ENCODE data around the gene MYO1C. TPM values are rescaled to one million over a fixed set of nuclear protein-coding genes. Genes with fewer than 3 reads are reported as not detected.

Gene MYO1C
- polyA plus RNA-seq, 1 donor from 2014 or later = 5.7 TPM

GRCh38 chr17:1541367-1541904 lies 49.0 kb upstream of the MYO1C start:
- no peaks in the 10 kb centered on the region for H4K20me1 ChIP-seq (ENCODE audit: insufficient read depth)
- H2AFZ ChIP-seq (ENCODE audit: low read depth, low read length) = no peak overlapping the region
- TF ChIP-seq RAD21 (conservative IDR thresholded peaks at IDR 0.05) = no peak
- TF ChIP-seq TAF1 (IDR thresholded peaks at IDR 0.05; ENCODE audit: low read depth) = no peak
- TF ChIP-seq EP300 (conservative IDR thresholded peaks at IDR 0.05; ENCODE audit: poor library complexity, severe bottlenecking) = no peak
- TF ChIP-seq, protein P1, sequence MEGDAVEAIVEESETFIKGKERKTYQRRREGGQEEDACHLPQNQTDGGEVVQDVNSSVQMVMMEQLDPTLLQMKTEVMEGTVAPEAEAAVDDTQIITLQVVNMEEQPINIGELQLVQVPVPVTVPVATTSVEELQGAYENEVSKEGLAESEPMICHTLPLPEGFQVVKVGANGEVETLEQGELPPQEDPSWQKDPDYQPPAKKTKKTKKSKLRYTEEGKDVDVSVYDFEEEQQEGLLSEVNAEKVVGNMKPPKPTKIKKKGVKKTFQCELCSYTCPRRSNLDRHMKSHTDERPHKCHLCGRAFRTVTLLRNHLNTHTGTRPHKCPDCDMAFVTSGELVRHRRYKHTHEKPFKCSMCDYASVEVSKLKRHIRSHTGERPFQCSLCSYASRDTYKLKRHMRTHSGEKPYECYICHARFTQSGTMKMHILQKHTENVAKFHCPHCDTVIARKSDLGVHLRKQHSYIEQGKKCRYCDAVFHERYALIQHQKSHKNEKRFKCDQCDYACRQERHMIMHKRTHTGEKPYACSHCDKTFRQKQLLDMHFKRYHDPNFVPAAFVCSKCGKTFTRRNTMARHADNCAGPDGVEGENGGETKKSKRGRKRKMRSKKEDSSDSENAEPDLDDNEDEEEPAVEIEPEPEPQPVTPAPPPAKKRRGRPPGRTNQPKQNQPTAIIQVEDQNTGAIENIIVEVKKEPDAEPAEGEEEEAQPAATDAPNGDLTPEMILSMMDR (IDR thresholded peaks at IDR 0.05; ENCODE audit: poor library complexity, severe bottlenecking) = no peak
- TF ChIP-seq POLR2AphosphoS5 (IDR thresholded peaks at IDR 0.05) = no peak
- TF ChIP-seq SMC3 (conservative IDR thresholded peaks at IDR 0.05; ENCODE audit: poor library complexity) = no peak
- TF ChIP-seq EZH2 (IDR thresholded peaks at IDR 0.05; ENCODE audit: borderline replicate concordance, insufficient read depth, low read length, poor library complexity, severe bottlenecking) = no peak
- TF ChIP-seq MXI1 (conservative IDR thresholded peaks at IDR 0.05; ENCODE audit: poor library complexity, severe bottlenecking) = no peak

DNA sequence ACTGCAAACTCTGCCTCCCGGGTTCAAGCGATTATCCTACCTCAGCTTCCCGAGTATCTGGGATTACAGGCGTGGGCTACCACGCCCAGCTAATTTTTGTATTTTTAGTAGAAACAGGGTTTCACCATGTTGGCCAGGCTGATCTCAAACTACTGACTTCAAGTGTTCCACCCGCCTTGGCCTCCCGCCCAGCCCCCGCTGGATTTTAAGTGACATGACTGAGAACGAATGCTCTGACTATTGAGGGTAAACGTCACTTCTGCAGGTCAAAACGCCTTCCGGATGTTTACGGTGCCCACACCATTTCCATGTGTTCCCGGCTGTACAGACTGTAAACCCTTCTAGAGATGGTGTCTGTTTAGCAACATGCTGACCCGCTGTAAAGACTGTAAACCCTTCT lies 47.3 kb upstream of the MYO1C start:
- no peak overlapping the region for H3K4me2 ChIP-seq (ENCODE audit: low read length)
- H4K20me1 ChIP-seq (ENCODE audit: insufficient read depth) = no peaks in the 10 kb centered on the region
- no peak overlapping the region for H2AFZ ChIP-seq (ENCODE audit: low read depth, low read length)
- H3K36me3 ChIP-seq (ENCODE audit: insufficient read depth, low read length) = peaks cover 3% of the 10 kb centered on the region
- no peak overlapping the region for H3K4me3 ChIP-seq (ENCODE audit: low read length)
- H3K9me3 ChIP-seq (ENCODE audit: low read length) = no peaks in the 10 kb centered on the region
- H3K79me2 ChIP-seq (replicated peaks; ENCODE audit: insufficient read depth, low read length) = no peaks in the 10 kb centered on the region
- H3K27ac ChIP-seq (ENCODE audit: low read length) = no peak overlapping the region
- TF ChIP-seq EZH2 (IDR thresholded peaks at IDR 0.05; ENCODE audit: borderline replicate concordance, insufficient read depth, low read length, poor library complexity, severe bottlenecking) (no peak), SMC3 (conservative IDR thresholded peaks at IDR 0.05; ENCODE audit: poor library complexity) (no peak), TAF1 (IDR thresholded peaks at IDR 0.05; ENCODE audit: low read depth) (no peak), RAD21 (conservative IDR thresholded peaks at IDR 0.05) (no peak), EP300 (conservative IDR thresholded peaks at IDR 0.05; ENCODE audit: poor library complexity, severe bottlenecking) (no peak), POLR2AphosphoS5 (IDR thresholded peaks at IDR 0.05) (no peak), MXI1 (conservative IDR thresholded peaks at IDR 0.05; ENCODE audit: poor library complexity, severe bottlenecking) (no peak)
- TF ChIP-seq, protein P2, sequence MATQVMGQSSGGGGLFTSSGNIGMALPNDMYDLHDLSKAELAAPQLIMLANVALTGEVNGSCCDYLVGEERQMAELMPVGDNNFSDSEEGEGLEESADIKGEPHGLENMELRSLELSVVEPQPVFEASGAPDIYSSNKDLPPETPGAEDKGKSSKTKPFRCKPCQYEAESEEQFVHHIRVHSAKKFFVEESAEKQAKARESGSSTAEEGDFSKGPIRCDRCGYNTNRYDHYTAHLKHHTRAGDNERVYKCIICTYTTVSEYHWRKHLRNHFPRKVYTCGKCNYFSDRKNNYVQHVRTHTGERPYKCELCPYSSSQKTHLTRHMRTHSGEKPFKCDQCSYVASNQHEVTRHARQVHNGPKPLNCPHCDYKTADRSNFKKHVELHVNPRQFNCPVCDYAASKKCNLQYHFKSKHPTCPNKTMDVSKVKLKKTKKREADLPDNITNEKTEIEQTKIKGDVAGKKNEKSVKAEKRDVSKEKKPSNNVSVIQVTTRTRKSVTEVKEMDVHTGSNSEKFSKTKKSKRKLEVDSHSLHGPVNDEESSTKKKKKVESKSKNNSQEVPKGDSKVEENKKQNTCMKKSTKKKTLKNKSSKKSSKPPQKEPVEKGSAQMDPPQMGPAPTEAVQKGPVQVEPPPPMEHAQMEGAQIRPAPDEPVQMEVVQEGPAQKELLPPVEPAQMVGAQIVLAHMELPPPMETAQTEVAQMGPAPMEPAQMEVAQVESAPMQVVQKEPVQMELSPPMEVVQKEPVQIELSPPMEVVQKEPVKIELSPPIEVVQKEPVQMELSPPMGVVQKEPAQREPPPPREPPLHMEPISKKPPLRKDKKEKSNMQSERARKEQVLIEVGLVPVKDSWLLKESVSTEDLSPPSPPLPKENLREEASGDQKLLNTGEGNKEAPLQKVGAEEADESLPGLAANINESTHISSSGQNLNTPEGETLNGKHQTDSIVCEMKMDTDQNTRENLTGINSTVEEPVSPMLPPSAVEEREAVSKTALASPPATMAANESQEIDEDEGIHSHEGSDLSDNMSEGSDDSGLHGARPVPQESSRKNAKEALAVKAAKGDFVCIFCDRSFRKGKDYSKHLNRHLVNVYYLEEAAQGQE (IDR thresholded peaks at IDR 0.05; ENCODE audit: borderline replicate concordance) = no peak
- TF ChIP-seq, protein P1 (IDR thresholded peaks at IDR 0.05; ENCODE audit: poor library complexity, severe bottlenecking) = no peak
- no peak overlapping the region for H3K9ac ChIP-seq (ENCODE audit: low read length)
- H3K27me3 ChIP-seq (ENCODE audit: insufficient read depth, low read depth, low read length) = no peaks in the 10 kb centered on the region
- no peaks in the 10 kb centered on the region for H3K9me2 ChIP-seq (ENCODE audit: insufficient read depth, low read length)
- no peaks in the 10 kb centered on the region for H3F3A ChIP-seq (ENCODE audit: insufficient read depth, low read length, poor library complexity, severe bottlenecking)

More at GRCh38 chr17:1541367-1541904, 49.0 kb upstream of the MYO1C start:
- H3K4me3 ChIP-seq (ENCODE audit: low read length) = no peak overlapping the region
- no peak overlapping the region for H3K27ac ChIP-seq (ENCODE audit: low read length)
- H3K4me2 ChIP-seq (ENCODE audit: low read length) = no peak overlapping the region
- no peaks in the 10 kb centered on the region for H3K9me3 ChIP-seq (ENCODE audit: low read length)
- no peak overlapping the region for H3K9ac ChIP-seq (ENCODE audit: low read length)
- H3K27me3 ChIP-seq (ENCODE audit: insufficient read depth, low read depth, low read length) = no peaks in the 10 kb centered on the region
- H3K9me2 ChIP-seq (ENCODE audit: insufficient read depth, low read length) = no peaks in the 10 kb centered on the region
- no peaks in the 10 kb centered on the region for H3F3A ChIP-seq (ENCODE audit: insufficient read depth, low read length, poor library complexity, severe bottlenecking)
- H3K79me2 ChIP-seq (replicated peaks; ENCODE audit: insufficient read depth, low read length) = no peaks in the 10 kb centered on the region
- H3K36me3 ChIP-seq (ENCODE audit: insufficient read depth, low read length) = peaks cover 3% of the 10 kb centered on the region

Measured in neural cell (in vitro differentiated cells).